HG02623 (cell line): ENCODE measurements around the gene ITLN1.

Experiments
- ATAC-seq: cut with Tn5 transposase; IDR thresholded peaks from one replicate; pipeline ENCODE4 v1.9.1; 2021; ENCODE audit warnings: moderate library complexity; ENCODE audit not compliant: unreplicated experiment

Gene ITLN1

GRCh38 chr1:160858507-160858906 is 26.5 kb downstream of the ITLN1 start:
- ATAC-seq: no peak

GRCh38 chr1:160858097-160858496 is 26.9 kb downstream of the ITLN1 start:
- no peak for ATAC-seq

- ATAC-seq: peak; percentile 67
Measured at GRCh38 chr1:160855181-160855981, 29.6 kb downstream of the ITLN1 start.

- ATAC-seq: no peak
Measured at GRCh38 chr1:160853754-160854153, 31.2 kb downstream of the ITLN1 start.

- no peak for ATAC-seq
Measured at GRCh38 chr1:160853014-160853413, 32.0 kb downstream of the ITLN1 start.

- ATAC-seq: no peak
Measured at GRCh38 chr1:160850993-160851392, 34.0 kb downstream of the ITLN1 start.

- no peak for ATAC-seq
Measured at GRCh38 chr1:160850541-160850940, 34.4 kb downstream of the ITLN1 start.

- ATAC-seq: no peak
Measured at GRCh38 chr1:160846281-160846680, 38.7 kb downstream of the ITLN1 start.

GRCh38 chr1:160844447-160845232 is 40.3 kb downstream of the ITLN1 start:
- no peak for ATAC-seq

GRCh38 chr1:160841079-160841478 is 43.9 kb downstream of the ITLN1 start:
- no peak for ATAC-seq

GRCh38 chr1:160839746-160840145 is 45.2 kb downstream of the ITLN1 start:
- no peak for ATAC-seq

GRCh38 chr1:160838888-160839287 is 46.1 kb downstream of the ITLN1 start:
- no peak for ATAC-seq

- peak; percentile 69 for ATAC-seq
Measured at GRCh38 chr1:160837558-160838205, 47.3 kb downstream of the ITLN1 start.

- ATAC-seq: no peak
Measured at GRCh38 chr1:160836981-160837557, 47.9 kb downstream of the ITLN1 start.

- no peak for ATAC-seq
Measured at GRCh38 chr1:160836561-160836960, 48.4 kb downstream of the ITLN1 start.

- no peak for ATAC-seq
Measured at GRCh38 chr1:160835751-160836150, 49.2 kb downstream of the ITLN1 start.

- no peak for ATAC-seq
Measured at GRCh38 chr1:160834945-160835565, 49.9 kb downstream of the ITLN1 start.

- no peak for ATAC-seq
Measured at GRCh38 chr1:160830321-160831153, 54.4 kb downstream of the ITLN1 start.

- no peak for ATAC-seq
Measured at GRCh38 chr1:160829766-160830165, 55.2 kb downstream of the ITLN1 start.

- ATAC-seq: no peak
Measured at GRCh38 chr1:160827418-160827817, 57.6 kb downstream of the ITLN1 start.
